ENCODE measurements around the gene RAB3A. TPM values are rescaled to one million over a fixed set of nuclear protein-coding genes. Genes with fewer than 3 reads are reported as not detected.

Gene RAB3A
- total and polyA plus RNA-seq, 9 of the 15 experiments (the other 6 are each of a cell fraction or from before 2014, with no cell fraction given) = 0.17 to 5.1 (median 0.90) TPM; not detected in 1

- no peak for TF ChIP-seq RERE (CRISPR knock-in tag; IDR thresholded peaks at IDR 0.05; ENCODE audit: borderline replicate concordance)
- peak; percentile 88 for TF ChIP-seq MTA2 (IDR thresholded peaks at IDR 0.05; ENCODE audit: low read depth)
- TF ChIP-seq TFAP4 (CRISPR knock-in tag; IDR thresholded peaks at IDR 0.05; ENCODE audit: borderline replicate concordance) = peak; percentile 91
- peak; percentile 25 to 96; a peak in 3 of 4 replicates for TF ChIP-seq TRIM24 (IDR thresholded peaks at IDR 0.05)
- peak in 2 of 3 experiments; percentile 86 to 98; a peak in 4 of 6 replicates for TF ChIP-seq ZBTB11 (CRISPR knock-in tag; IDR thresholded peaks at IDR 0.05)
- TF ChIP-seq ZNF449 (CRISPR knock-in tag; IDR thresholded peaks at IDR 0.05) = peak; percentile 15; the same call in 1 of the 2 replicates
- peak; percentile 30; the same call in 1 of the 2 replicates for TF ChIP-seq ZNF589 (CRISPR knock-in tag; IDR thresholded peaks at IDR 0.05; ENCODE audit: low read depth)
- TF ChIP-seq RBBP5 (IDR thresholded peaks at IDR 0.05; ENCODE audit: borderline replicate concordance, insufficient read depth, low read length, poor library complexity, severe bottlenecking) = peak; percentile 56
- peak; percentile 72 for TF ChIP-seq MAX (CRISPR knock-in tag; IDR thresholded peaks at IDR 0.05)
- peak; percentile 95 for TF ChIP-seq MTA3 (IDR thresholded peaks at IDR 0.05; ENCODE audit: borderline replicate concordance)
- TF ChIP-seq ATF1 (CRISPR knock-in tag; IDR thresholded peaks at IDR 0.05) = no peak
- peak; percentile 63 for TF ChIP-seq ATF1 (tag; IDR thresholded peaks at IDR 0.05)
- no peak for TF ChIP-seq SRSF3 (IDR thresholded peaks at IDR 0.05; ENCODE audit: insufficient read depth, low read length)
Observed at GRCh38 chr19:18223860-18224524, 20.1 kb upstream of the RAB3A start (continued).
